NB4 (cell line): ENCODE measurements around the gene CCDC142.

Experiments used
- DNase-seq: peaks from one replicate; pipeline ENCODE4 v3.0.0; 2010; ENCODE audit warnings: low read depth
- H3K4me3 ChIP-seq: one replicate; pipeline ENCODE4 v1.5.1; 2011; ENCODE audit warnings: mild to moderate bottlenecking, low read depth, low read length, moderate library complexity
- CTCF ChIP-seq: IDR thresholded peaks from one replicate; pipeline ENCODE4 v1.5.1; 2012; ENCODE audit warnings: low read depth, low read length
- MYC ChIP-seq: IDR thresholded peaks from 2 replicates; pipeline ENCODE4 v1.6.1; 2011; ENCODE audit warnings: low read depth, low read length
- POLR2A ChIP-seq: IDR thresholded peaks from 2 replicates; pipeline ENCODE4 v1.6.1; 2011; ENCODE audit warnings: mild to moderate bottlenecking; ENCODE audit not compliant: insufficient read length; ENCODE audit errors: extremely low read depth
- TF ChIP-seq, protein P1 (sequence below): IDR thresholded peaks from 2 replicates; pipeline ENCODE4 v1.6.1; 2011; ENCODE audit warnings: low read depth, low read length

CCDC142 gene

DNA sequence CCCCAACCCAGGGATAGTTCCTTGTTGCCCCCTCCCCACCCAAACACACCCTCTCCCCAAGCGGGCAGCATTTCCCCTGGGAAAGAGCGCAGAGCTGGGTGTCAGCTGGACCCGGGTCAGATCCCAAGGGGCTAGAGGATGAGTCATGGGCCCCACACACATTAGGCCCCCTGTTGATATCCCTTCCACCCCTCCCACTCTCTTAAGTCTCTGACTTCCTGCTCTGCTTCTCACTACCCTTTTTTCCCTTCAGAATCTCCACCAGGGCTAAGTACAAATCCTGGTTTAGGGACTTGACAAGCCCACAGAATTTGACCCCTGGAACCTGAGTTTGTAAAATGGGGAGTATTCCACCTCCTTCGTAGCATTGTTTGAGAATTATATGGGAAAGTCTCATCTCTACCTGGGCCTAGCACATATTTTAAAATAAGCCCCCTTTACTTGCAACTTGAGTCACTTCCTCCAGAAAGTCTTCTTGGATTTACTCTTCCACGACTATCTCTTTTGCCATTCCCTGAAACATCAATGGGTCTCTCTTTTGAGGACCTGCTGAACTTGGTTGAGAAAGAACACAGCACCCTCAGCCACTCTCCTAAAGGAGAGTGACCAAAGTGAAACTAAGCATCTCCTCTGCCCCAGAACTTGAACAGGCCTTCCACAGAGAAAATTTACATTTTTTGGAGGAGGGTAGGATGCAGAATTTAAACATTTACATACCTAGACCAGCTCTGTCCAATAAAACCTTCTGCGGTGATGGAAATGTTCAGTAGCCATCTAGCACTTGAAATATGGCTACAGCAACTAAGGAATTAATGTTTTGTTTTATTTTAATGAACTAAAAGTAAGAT, 45.7 kb downstream of the CCDC142 start:
- no peak overlapping the region for H3K4me3 ChIP-seq
- TF ChIP-seq POLR2A: no peak
- TF ChIP-seq CTCF: no peak
- no peak for TF ChIP-seq MYC
- TF ChIP-seq, protein P1, sequence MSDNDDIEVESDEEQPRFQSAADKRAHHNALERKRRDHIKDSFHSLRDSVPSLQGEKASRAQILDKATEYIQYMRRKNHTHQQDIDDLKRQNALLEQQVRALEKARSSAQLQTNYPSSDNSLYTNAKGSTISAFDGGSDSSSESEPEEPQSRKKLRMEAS: no peak
- DNase-seq: peak; percentile 93

DNA sequence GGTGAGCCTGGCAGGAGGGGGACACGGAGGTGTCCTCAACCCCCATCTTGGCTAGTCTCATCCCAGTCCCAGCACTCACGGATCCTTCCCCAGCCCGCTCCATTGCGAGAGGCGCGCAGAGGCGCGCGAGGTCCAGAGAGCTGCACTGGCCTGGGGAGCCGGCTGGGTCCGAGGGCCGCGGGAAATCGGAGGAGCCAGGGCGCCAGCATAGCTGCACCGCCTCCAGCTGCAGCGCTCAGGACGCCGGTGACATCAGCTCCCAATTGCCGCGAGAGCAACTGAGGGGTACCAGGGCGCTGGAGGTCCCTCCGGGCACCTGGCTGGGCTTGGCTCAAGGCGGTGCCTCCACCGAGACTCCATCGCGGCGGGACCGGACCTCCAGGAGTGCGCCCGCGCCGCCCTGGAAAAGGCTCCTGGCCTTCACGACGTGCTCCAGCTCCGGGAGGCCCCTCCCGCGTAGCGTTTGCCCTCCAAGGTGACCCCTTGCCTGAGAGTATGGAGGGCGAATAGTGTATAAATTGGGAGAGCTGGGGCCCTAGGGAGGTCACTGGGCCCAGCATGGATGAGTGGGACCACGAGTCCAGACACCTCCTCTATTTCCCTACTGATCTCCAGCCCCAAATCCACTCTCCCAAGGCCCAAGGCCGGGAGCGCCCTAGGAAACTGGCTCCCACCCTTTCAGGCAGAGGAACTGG, 46.5 kb downstream of the CCDC142 start:
- TF ChIP-seq CTCF (no peak), MYC (no peak), POLR2A (no peak)
- TF ChIP-seq, protein P1: no peak
- no peak overlapping the region for H3K4me3 ChIP-seq
- DNase-seq: no peak

- no peak overlapping the region for H3K4me3 ChIP-seq
- TF ChIP-seq MYC (no peak), CTCF (no peak), POLR2A (no peak)
- TF ChIP-seq, protein P1: no peak
- DNase-seq: no peak
These were observed 52.3 kb downstream of the CCDC142 start for GRCh38 chr2:74430502-74430901.

- DNase-seq: no peak
- TF ChIP-seq, protein P1: no peak
- no peak overlapping the region for H3K4me3 ChIP-seq
These were observed 53.0 kb downstream of the CCDC142 start for GRCh38 chr2:74429487-74430451.

DNA sequence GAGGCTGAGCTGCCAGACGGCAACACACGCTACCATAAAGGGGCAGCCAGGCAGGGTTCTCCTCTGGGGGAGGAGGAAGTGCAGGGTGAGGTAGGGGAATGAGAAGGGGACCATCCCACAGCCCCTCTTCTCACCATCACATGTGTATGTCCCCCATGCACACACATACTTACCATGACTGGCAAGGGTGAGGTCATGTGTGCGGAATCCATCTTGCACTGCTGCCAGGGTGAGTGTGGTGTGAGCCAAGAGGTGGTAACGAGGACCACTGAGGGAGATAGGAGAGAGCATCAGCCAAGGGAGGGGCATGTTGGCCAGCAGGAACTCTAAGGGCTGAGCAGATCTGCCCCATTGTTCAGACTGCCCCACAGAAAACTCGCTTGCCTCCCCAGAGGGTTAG, 54.1 kb downstream of the CCDC142 start:
- no peak for DNase-seq
- TF ChIP-seq MYC (no peak), CTCF (no peak), POLR2A (no peak)
- TF ChIP-seq, protein P1: no peak
- H3K4me3 ChIP-seq: no peak overlapping the region

DNA sequence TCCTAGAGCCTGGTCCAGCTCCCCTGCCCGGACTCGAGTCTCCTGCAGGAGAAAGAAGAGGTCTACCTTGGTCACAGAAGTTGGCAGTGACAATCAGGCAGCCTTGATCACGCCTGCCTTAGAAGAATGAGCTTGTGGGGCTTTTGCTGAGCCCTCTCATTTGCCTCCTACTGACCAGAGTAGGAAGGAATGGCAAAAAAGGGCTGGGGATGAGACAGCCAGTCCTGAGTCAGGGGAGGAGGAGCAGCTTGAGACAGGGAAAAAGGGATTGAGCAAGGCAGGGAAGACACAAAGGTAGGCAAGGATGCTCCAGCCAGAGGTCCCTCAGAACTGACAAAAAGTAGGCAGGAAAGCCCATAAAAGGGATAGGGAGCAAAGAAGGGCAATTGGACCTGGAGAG, 55.2 kb downstream of the CCDC142 start:
- TF ChIP-seq POLR2A (no peak), MYC (no peak), CTCF (no peak)
- TF ChIP-seq, protein P1: no peak
- no peak overlapping the region for H3K4me3 ChIP-seq
- DNase-seq: no peak
